ENCODE results near the gene VCX2.
"Not testable (repeated sequence)": the region's sequence is repeated elsewhere in the genome, so short reads cannot be mapped to it uniquely, and the experiment has no call there.

The VCX2 gene

DNA sequence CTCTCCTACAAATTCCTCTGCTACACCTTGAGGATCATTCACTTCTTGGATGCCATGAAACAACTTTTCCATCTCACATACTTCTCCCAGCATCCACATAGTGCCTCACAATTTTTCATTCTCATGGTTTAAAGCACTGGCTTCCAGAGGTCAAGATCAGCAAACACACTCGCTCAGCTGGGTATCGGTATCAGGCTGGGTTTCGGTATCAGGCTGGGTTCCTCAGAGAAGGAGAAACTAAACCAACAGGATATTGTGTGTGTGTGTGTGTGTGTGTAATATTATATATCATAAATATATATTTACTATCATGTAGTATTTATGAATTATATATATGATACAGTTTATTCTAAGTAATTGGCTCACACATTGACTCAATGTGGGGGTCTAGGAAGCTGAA lies at the start of gene VCX2:
TSS of gene VCX2 (minus strand) at position 99 of the 400 bp plus-strand sequence. CDS start 624 bp downstream, outside the sequence.
- not testable (repeated sequence) for DNase-seq

DNA sequence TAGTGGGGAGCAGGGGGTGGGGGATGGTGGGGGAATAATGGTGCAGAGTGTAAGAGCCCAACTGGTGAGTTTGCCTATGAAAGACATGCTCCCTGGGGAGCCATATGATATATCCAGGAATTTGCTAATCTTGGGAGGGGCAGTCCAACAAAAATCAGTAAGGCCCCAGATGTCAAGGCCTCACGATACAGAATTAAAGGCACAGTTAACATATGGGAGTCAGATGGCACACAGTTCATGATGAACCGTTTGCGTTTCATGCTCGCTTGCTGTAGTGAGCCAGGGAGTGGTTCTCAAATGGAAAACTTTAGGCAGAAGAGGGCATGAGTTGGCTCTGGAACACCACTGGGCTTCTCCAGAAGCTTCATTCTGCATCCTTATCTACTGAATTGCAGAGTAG lies 33.9 kb upstream of the VCX2 start:
- no peak for DNase-seq

DNA sequence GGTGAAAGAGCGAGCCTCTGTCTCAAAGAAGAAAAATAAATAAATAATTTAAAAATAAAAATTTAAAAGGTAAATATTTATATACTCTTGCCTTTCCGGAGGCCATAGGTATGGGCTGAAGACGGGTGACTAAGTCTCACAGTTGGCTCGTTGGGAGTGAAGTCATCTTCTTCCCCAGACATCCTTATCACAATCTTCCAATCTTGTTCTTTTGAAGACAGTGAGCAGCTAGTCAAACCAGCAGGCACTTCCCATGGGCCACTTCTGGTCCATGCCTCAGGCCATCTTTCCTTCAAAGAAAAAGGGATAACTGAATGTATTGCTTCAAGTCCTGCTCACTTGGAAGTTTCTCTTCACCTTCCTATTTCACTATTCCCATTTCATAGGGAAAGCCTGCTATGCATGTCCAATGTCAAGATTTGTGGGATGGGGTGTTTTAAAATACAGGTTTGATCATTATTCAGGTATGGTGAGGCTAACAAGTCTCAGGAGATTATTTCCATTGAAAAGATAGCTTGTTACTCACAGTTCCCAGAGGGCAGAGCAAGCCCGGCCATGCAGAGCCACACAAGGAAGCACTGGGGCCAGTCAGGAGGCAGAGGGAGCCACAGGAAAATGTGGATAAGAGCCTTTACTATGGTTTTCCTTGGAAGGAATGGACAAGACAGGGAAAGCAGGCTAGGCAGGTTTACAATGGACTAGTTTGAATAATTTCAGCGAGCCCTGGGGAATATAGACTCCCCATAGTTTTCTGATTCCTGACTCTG lies 33.3 kb upstream of the VCX2 start:
- no peak for DNase-seq

DNA sequence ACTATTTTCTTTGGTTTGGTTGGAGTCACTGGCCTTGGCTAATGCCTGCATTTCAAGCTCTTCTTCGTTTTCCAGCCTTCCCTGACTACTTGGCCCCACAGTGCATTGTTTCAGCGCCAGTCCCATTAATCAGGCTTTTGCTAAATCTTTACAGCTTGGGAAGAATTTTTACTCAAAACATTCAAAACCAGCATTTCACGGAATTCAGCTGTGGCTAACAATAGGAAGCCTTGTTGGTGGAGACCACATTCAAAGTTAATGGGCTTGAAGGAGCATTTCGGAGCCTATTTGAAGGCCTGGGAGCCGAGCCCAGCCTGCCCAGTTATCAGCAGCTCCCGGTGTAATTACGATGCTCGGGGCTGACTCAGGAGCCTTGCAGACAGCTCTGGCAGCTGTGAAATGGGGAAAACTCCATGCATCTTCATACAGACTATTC lies 30.8 kb upstream of the VCX2 start:
- no peak for DNase-seq

DNA sequence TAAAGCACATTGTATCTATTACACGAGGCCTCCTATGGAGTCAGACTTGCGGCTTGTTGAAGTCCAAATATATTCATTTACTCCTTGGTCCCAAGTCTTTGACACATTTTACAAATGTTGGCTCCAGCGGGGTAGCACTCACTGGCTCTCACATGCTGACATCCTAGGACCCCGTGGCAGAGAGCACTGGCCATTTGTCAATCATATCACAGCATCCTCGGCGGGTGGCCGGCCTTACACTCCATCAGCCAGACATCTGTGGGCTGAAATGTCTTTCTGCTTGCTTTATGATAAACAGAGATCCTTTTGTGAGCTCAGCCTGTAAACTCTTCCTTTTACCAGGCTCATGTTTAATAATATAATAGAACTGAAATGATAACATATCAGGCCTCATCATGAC lies 25.7 kb upstream of the VCX2 start:
- no peak for DNase-seq

DNA sequence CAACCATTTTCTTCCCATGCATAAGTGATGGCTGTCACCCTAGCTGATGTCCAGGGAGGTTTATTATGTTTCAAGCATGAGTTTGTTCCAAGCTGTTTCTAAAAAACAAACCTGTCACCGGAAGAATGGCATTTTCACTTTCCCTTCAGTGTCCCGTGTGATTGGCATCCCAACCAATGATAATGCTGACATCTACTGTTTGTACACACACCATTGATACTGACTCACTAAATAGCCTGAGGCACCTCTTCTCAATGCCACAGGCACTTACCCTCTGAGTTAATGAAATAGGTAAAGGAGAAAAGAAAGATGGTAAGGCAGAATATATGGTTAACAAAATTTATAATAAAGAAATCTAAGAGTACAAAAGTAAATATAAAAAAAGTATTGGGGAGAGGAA lies 23.1 kb upstream of the VCX2 start:
- DNase-seq = no peak

DNA sequence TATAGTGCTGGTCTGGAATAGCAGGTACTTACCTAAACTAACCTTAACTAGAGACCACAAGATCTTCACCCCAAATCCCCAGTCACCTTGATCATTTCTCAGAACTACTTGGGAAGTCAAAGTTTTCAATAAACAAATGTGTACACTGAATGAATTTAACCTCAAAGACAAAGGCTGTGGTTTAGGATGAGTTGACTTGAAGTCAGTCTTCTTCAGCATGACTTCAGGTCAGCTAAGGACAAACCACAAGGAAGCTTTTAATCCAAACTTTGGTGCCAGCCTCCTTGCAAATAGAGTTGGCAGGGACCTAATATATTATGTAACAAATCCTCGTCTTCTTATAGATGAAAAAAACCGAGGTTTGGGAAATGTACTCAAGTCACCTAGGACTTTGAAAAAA lies 21.2 kb upstream of the VCX2 start:
- DNase-seq = no peak

DNA sequence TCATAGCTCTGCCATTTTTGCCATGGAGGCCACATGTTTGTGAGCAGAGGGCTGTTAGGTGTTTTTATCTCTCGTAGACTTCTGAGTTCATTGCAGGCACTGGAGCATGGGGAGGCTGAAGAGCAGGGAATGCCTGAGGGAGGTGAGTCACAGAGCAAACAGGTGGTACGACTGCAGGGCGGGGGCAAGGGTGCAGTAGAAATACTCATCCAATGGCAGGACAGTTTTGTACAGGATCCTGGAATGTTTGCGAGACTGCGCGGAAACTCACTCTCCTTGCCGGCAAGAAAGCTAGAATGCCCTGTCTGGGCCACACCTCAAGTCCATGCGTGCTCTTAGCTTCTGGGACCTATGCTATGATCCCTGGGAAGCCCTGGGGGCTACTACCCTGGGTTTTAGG lies 20.0 kb upstream of the VCX2 start:
- DNase-seq = no peak

DNA sequence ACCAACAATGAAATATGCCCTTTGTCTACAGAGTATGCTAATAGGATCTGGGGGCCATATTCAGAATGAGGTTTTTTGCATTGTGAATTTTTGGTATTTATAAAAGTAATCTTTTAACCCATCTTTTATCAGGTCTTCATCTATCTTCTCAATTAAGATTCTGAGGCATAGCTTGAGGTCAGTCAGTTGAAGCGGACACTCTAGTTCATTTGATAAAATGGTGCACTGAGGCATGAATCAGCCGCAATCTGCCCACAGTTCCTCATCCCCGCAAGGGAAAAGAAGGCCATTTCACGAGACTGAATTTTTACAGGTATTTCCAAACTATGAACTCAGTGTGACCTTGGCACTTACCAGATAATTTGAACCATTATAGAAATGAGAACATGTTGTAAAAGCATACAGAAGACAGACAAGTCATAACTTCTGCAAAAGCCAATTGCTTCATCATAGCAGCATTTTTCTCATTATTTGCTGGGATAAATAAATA lies 19.3 kb upstream of the VCX2 start:
- no peak for DNase-seq

DNA sequence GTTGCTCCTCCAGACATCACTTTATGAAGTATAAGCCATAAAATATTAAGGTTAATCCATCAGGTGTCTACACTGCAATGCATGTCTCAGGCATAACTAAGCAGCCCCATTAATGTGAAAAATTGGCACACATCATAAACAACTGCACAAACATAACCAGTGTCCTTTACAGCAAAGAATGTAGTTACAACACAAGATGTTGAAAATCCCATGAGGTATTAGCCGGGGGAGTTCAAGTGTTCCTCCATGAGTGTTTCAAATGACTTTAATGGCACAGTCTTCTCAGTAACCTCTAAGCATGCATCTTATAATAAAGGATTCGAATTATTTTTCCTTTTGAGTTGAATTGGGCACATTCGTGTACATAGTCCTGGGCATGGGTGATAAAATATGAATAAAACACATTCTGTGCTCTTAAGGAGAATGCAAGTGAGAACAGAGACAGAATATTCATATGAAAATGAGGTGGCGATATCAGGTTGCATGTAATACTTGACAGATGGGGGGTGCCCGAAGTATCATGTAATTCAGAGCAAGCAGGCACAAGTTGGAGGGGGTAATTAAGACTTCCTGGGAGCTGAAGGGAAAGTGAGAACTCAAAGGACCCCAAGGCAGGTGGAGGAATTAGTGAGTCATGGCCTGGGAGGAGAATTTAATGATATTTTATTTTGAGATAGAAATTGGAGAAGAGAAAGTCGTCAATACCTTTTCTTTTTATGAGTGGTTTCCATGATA lies 18.2 kb upstream of the VCX2 start:
- no peak for DNase-seq

DNA sequence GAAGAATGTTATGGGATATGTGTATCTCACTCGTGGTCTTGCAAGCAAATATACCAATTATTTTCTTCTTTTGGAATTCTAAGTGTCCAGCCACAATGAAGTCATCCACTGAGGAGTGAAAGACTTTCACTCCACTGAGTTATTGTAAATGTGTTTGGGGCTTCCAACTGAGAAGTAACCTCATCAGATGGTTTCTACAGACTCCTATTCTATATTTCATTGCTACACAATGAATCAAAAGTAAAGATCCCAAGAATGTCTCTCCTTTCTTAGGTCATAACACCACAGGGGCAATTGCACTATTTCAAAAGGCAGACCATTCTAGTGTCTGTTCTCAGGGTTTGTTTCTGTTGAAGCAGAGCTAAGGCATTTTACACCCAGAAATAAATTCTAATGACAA lies 12.3 kb upstream of the VCX2 start:
- no peak for DNase-seq

DNA sequence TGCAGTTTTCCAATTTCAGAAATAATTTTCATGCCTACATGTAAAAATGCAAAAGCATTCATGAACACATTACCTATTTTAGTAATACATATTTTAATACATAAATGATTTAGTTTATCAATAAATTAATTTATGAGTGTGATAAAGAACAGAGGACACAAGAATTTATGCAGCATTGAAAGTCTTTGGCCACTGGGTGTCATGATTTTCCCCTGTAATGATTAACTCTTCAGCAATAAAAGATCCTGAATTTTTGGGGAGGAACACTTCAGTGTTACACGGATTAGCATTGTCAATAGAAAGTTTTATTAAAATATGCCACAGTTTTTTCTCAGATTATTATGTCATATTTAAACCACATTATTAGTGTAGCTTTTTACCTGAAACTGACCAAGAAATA lies 8.6 kb upstream of the VCX2 start:
- no peak for DNase-seq

DNA sequence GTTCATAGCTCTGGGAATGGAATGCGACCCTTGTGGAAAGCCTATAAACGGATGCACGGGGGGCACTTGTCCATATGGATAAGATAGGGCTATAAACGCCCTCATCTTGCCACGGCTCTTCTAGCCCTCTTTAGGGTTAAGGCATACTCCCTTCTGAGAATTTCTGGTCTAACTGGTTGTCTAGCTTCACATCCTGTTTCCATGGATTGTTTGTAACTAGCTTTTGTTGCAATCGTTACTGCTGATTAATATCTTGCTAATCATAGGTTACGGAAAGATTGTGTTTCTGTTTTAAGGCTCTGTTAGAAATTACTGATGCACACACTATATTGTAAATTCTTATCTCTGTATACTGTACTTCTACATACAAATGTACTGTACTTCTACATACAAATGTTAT lies 17.1 kb downstream of the VCX2 start:
- DNase-seq = not testable (repeated sequence)

DNA sequence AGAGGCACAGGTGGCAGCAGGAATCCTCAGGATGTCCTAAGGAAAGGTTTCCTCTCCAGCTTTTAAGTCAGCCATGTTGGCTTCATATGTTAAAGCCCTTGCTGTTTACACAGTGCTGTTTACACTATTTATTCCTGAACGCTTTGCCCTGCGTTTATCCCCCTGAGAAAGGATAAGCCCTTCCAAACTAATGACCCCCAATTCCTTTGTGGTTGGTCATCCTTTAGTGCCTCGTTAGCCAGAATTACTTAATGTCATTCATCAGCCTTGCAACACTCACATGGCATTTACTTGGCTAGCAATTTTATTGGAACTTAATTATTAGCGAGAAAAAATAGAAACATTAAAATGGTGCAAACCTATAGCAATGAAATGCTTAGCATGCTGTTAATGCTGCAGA lies 23.8 kb downstream of the VCX2 start:
- no peak for DNase-seq

DNA sequence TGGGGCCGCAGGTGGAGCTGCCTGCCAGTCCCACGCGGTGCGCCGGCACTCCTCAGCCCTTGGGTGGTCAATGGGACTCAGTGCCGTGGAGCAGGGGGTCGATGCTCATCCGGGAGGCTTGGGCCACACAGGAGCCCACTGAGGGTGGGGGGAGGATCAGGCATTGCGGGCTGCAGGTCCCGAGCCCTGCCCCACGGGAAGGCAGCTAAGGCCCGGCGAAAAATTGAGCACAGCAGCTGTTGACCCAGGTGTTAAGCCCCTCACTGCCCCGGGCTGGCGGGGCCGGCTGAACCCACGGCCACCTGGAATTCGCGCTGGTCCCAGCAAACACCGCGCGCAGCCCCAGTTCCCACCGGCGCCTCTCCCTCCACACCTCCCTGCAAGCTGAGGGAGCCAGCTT lies 26.1 kb downstream of the VCX2 start:
- no peak for DNase-seq

DNA sequence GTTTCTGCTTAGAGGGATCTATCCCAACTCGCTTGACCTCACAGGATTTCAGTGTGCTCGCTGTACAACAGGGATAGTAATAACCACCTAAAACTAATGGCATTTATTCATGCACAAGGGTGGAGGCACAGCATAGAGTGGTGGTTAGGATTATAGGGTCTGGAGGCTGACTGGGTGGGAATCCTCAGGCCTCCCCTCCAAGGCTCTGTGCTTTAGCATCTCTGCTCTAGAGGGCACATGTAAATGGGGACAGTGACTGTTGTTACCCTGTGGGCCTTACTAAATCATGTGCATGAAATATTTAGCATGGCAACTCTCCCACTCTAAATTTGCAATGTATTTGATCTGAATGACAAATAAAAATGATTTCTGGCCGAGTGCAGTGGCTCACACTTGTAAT lies 29.2 kb downstream of the VCX2 start:
- no peak for DNase-seq

DNA sequence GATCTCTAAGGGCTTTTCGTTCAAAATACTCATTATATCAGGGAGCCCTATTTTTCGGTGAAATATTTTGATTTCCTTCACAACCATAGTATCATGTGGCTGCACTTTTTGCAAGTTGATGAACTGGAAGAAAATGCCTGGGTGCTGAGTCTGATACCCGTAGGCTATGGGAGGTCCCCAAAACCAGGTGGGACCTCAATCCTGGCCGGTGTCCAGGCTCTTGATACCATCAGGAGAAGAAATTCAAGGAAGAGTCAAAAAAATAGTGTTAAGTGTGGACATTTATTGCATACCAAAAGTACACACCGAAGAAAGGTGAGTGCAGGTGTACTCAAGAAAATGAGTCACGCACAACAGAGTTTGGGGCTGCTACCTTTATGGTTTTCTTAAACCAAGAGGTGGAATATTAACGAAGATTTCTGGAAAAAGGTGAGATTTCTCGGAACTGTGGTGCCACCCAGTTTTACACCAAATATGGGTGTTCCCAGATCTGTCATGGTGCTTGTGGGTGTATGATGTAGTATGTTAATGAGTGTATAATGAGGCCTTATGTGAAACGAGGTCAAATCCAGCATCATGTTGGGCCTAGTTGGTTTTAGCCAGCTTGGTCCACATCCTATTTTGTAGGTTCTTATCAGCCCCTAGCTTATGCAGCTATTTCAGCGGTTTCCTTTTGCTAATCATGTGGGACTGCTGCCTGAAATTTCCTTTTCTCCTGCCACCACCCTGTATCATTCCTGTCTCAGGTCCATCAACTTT lies 29.9 kb downstream of the VCX2 start:
- no peak for DNase-seq

DNA sequence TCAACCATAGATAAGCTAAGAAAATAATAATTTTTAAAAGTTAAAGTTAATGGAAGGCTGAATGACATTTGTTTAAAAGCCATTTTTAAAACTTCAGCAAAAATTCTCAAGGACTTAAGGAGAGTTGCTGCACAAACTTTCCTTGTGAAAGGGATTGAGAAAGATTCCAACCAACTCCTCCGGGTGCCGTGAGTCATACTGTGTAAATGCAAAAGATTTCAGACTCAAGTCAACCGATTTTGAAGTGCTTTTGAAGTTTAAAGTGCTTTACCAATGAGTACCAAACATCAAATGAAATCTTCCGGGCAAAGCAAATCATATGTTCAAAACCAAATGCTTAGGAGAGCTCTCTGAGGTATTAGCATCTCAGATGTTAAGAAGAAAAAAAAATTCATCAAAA lies 31.4 kb downstream of the VCX2 start:
- DNase-seq = no peak

DNA sequence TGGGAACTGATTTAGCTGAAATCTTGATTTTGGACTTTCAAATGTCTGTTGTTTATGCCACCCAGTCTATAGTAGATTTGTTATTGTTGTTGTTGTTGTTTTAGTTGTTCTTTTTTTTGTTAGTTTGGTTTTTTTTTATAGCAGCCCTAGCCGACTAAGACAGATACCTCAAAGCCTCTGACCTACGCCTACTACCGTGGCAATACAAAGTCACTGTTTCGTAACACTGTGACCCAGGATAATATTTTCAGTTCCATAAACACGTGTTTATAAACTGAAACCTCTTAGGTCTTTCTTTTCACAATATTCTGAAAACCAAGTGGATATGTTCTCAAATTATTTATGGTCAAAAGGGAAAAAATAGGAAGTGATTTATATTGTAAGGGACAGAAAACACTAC lies 32.8 kb downstream of the VCX2 start:
- no peak for DNase-seq

DNA sequence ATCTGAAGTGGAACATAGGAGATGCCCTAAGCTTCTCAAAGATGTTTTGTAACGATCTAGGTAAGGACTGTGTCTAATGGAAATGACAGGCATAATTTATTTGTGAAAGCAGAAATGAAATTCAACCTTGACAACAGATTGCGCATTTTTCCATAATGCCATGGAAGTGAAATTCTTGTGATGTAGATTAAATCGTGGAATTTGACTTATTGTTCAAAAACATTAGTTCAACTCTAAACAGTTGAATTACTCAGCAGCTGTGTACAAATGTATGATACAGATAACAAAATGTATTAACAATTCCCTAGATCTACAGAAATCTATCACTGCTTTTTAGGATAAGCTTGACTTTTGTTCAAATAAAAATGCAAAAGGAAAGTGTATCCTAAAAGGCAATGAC lies 44.4 kb downstream of the VCX2 start:
- no peak for DNase-seq

DNA sequence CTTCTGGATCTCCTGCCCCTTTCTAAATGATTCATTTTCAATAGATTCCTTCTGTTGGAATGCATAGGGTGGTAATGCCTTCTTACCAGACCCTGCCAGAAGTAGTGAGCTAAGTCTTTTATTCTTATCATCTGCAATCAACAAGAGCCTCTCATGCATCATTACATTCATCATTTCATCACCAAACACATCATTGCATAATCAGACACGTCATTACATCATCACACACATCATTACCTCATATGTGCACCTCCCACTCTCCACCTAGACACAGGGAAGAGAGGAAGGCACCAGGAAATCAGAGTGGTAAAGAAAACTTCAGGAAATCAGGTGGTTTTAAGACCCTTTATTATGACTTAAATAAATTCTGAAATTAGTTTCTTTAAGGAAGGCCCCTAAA lies 45.0 kb downstream of the VCX2 start:
- DNase-seq = no peak

DNA sequence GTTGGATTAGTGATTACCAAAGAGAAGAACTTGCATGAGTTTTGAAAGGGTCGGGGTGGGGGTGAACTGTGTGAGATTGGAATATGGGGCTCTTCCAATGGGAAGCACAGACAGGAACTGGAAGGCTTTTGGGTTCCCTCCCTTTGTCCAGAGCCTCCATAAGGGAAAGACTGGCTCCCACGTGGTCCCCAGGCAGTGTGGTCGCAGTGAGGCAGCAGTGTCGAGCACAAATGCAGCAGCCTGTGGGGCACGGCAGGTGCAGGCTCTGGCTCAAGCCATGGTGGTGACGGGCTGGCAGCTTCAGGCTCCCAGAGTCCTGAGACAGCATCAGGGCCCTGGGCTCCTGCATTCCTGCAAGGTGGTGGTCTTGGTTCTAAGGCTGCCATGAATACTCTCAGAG lies 45.5 kb downstream of the VCX2 start:
- DNase-seq = no peak

DNA sequence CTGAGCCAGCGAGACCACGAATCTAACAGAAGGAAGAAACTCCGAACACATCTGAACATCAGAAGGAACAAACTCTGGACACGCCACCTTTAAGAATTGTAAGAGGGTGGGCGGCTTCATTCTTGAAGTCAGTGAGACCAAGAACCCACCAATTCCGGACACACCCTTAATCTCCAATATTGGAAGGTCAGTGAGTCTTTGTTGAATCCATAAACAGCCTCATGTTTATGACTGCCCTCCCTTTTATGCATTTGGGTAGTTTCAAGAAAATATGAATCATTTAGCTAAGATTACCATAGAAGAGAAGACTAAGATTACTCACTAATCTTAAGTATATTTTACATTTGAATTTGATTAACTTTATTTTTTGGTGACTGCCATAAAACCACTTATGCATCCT lies 48.5 kb downstream of the VCX2 start:
- no peak for DNase-seq

DNA sequence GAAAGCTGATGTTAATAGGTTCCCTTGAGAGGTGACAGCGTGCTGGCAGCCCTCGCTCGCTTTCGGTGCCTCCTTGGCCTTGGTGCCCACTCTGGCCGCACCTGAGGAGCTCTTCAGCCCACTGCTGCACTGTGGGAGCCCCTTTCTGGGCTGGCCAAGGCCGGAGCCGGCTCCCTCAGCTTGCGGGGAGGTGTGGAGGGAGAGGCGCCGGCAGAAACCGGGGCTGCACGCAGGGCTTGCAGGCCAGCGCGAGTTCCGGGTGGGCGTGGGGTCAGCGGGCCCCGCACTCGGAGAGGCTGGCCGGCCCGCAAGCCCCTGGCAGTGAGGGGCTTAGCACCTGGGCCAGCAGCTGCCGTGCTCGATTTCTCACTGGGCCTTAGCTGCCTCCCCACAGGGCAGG lies 49.7 kb downstream of the VCX2 start:
- DNase-seq = not testable (repeated sequence)
